Keratinocyte (primary cell): ENCODE results near the gene GGA2. TPM values are rescaled to one million over a fixed set of nuclear protein-coding genes. Genes with fewer than 3 reads are reported as not detected.
A peak's percentile ranks its signal among the peaks of the same experiment; 100 is the strongest.

Experiments
- DNase-seq: peaks from one replicate; pipeline ENCODE4 v3.0.0-alpha.2; 2011; ENCODE audit warnings: low read depth, missing footprints, low spot score
- FAIRE-seq: peaks from 2 replicates; lab custom pipeline; 2011; peaks lifted over from hg19 to GRCh38; lab: Jason Lieb, UNC
- H2AFZ ChIP-seq: 2 replicates; pipeline ENCODE4 v1.6.0; 2012; ENCODE audit warnings: low read length, control low read depth, inconsistent platforms; ENCODE audit not compliant: control insufficient read depth
- H3K27ac ChIP-seq: 2 replicates; pipeline ENCODE4 v1.5.1; 2011; ENCODE audit warnings: low read length; ENCODE audit not compliant: control insufficient read depth, insufficient read depth
- H3K27me3 ChIP-seq: 3 replicates; pipeline ENCODE4 v1.6.0; 2011; ENCODE audit warnings: low read length; ENCODE audit not compliant: control insufficient read depth, insufficient read depth; ENCODE audit errors: extremely low read depth
- H3K36me3 ChIP-seq, 2 experiments: 2 replicates in 1 of 2; 3 replicates in 1 of 2; pipeline ENCODE4 v1.5.1; 2011; ENCODE audit warnings: low read length in 2 of 2, mild to moderate bottlenecking in 1 of 2; ENCODE audit not compliant: control insufficient read depth in 2 of 2, insufficient read depth in 2 of 2; ENCODE audit errors: extremely low read depth in 1 of 2
- H3K4me1 ChIP-seq: 3 replicates; pipeline ENCODE4 v1.5.1; 2011; ENCODE audit warnings: low read length; ENCODE audit not compliant: control insufficient read depth, insufficient read depth; ENCODE audit errors: extremely low read depth
- H3K4me2 ChIP-seq: 3 replicates; pipeline ENCODE4 v1.6.0; 2011; ENCODE audit warnings: low read depth, low read length; ENCODE audit not compliant: control insufficient read depth, insufficient read depth; ENCODE audit errors: extremely low read depth
- H3K4me3 ChIP-seq, 3 experiments: fragments of 200-600 bp in 1 of 3; sonication (generic) in 1 of 3; 2 replicates in 2 of 3; 3 replicates in 1 of 3; pipeline ENCODE4 v1.5.1; 2011 to 2016; ENCODE audit warnings: low read length in 3 of 3, mild to moderate bottlenecking in 3 of 3, control low read depth in 2 of 3, inconsistent platforms in 1 of 3, low read depth in 1 of 3, mixed read lengths in 1 of 3, mixed run types in 1 of 3, moderate library complexity in 1 of 3; ENCODE audit not compliant: control insufficient read depth in 2 of 3, insufficient read depth in 2 of 3; ENCODE audit errors: extremely low read depth in 1 of 3
- H3K79me2 ChIP-seq: 2 replicates; pipeline ENCODE4 v1.6.0; 2012; ENCODE audit warnings: low read length; ENCODE audit not compliant: control insufficient read depth, insufficient read depth
- H3K9ac ChIP-seq: 3 replicates; pipeline ENCODE4 v1.6.0; 2011; ENCODE audit warnings: low read length; ENCODE audit not compliant: control insufficient read depth, insufficient read depth; ENCODE audit errors: extremely low read depth
- H3K9me1 ChIP-seq: 3 replicates; pipeline ENCODE4 v1.6.0; 2011; ENCODE audit warnings: low read length; ENCODE audit not compliant: control insufficient read depth, insufficient read depth; ENCODE audit errors: extremely low read depth
- H3K9me3 ChIP-seq: 2 replicates; pipeline ENCODE4 v1.5.1; 2012; ENCODE audit warnings: low read depth, low read length; ENCODE audit not compliant: control insufficient read depth
- H4K20me1 ChIP-seq: 3 replicates; pipeline ENCODE4 v1.6.0; 2011; ENCODE audit warnings: low read length; ENCODE audit not compliant: control insufficient read depth, insufficient read depth; ENCODE audit errors: extremely low read depth
- EZH2 ChIP-seq: IDR thresholded peaks from one replicate; pipeline ENCODE4 v1.6.1; 2012; ENCODE audit warnings: inconsistent platforms, mild to moderate bottlenecking, low read length, moderate library complexity
- dilution Hi-C: fragments of 300-500 bp; cut with MboI; formaldehyde crosslinking; loops from one replicate; pipeline ENCODE4 v1.7.0; 2020; ENCODE audit warnings: low sequenced_read_pairs; ENCODE audit not compliant: extremely low pct_ligation_motif_present
- polyA plus RNA-seq, 5 experiments: library from polyadenylated mRNA; depleted of rRNA in 3 of 5; stranded (reverse) in 3 of 5; stranded (forward) in 1 of 5; unstranded in 1 of 5; fragments of >200 nt; gene quantifications; 1 replicate in 1 of 5; 2 replicates in 3 of 5; 3 replicates in 1 of 5; pipeline versions ENCODE4 v1.2.1 to v1.2.3, GENCODE V29; 2011 to 2012; ENCODE audit warnings: missing spikeins in 2 of 5, low read depth in 1 of 5, low replicate concordance in 1 of 5
- TF ChIP-seq, protein P1 (sequence below), 3 experiments: IDR thresholded peaks in 1 of 3; conservative IDR thresholded peaks in 1 of 3; optimal IDR thresholded peaks in 1 of 3; 2 replicates in 2 of 3; 3 replicates in 1 of 3; pipeline versions ENCODE3 to v1.5.1; 2011; ENCODE audit warnings: low read length in 3 of 3, mild to moderate bottlenecking in 3 of 3, moderate library complexity in 2 of 3, control low read depth in 1 of 3, inconsistent platforms in 1 of 3; ENCODE audit not compliant: insufficient read depth in 2 of 3; ENCODE audit errors: extremely low read depth in 1 of 3

GGA2 gene
- polyA plus RNA-seq, 1 donor (not counting 4 experiments of a cell fraction or from before 2014, with no cell fraction given), result 54.1 TPM

DNA sequence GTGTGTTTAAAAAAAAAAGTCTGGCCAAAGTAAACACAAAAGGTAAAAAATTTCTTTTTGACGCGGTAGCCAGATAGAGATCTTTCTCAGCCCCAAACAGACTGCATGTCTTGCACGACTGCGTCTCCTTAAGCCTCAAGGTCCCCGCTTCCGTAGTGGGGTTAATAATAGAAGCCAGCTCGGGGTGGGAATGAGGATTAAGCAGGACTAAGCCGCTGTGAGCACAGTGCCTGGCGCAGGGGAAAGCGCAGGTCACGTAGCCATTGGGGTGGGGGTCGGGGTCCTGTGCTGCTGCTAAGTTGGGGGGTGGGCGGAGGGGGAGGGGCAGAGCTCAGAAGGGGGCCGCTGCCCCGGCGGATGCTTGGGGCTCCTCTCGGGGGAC is 521 bp downstream of the GGA2 start:
- peaks cover 6% of the 10 kb centered on the region for H3K4me1 ChIP-seq
- FAIRE-seq, result no peak
- dilution Hi-C loops, result no loop called here
- H2AFZ ChIP-seq, result no peak overlapping the region
- H3K4me2 ChIP-seq, result peak overlapping the region; percentile 98
- H3K9me1 ChIP-seq, result no peaks in the 10 kb centered on the region
- H3K4me3 ChIP-seq, result peak overlapping the region; percentile 49 to 77 (median 74)
- H3K9ac ChIP-seq, result peak overlapping the region; percentile 78
- H3K27ac ChIP-seq, result peak overlapping the region; percentile 62
- no peaks in the 10 kb centered on the region for H3K9me3 ChIP-seq
- H3K79me2 ChIP-seq, result peaks cover 36% of the 10 kb centered on the region
- peaks cover 0 to 1% of the 10 kb centered on the region in 2 experiments for H3K36me3 ChIP-seq
- TF ChIP-seq, protein P1, sequence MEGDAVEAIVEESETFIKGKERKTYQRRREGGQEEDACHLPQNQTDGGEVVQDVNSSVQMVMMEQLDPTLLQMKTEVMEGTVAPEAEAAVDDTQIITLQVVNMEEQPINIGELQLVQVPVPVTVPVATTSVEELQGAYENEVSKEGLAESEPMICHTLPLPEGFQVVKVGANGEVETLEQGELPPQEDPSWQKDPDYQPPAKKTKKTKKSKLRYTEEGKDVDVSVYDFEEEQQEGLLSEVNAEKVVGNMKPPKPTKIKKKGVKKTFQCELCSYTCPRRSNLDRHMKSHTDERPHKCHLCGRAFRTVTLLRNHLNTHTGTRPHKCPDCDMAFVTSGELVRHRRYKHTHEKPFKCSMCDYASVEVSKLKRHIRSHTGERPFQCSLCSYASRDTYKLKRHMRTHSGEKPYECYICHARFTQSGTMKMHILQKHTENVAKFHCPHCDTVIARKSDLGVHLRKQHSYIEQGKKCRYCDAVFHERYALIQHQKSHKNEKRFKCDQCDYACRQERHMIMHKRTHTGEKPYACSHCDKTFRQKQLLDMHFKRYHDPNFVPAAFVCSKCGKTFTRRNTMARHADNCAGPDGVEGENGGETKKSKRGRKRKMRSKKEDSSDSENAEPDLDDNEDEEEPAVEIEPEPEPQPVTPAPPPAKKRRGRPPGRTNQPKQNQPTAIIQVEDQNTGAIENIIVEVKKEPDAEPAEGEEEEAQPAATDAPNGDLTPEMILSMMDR (optimal IDR thresholded peaks at IDR 0.05 in 1 of 3, IDR thresholded peaks at IDR 0.05 in 1 of 3, conservative IDR thresholded peaks at IDR 0.05 in 1 of 3; ENCODE audit: extremely low read depth in 1 of 3, insufficient read depth in 2 of 3, low read length in 3 of 3), result no peak
- no peak for TF ChIP-seq EZH2
- H3K27me3 ChIP-seq, result no peaks in the 10 kb centered on the region
- DNase-seq, result no peak
- H4K20me1 ChIP-seq, result peaks cover 14% of the 10 kb centered on the region

GRCh38 chr16:23509441-23509754 is 896 bp downstream of the GGA2 start:
- H3K9me3 ChIP-seq, result no peaks in the 10 kb centered on the region
- peak overlapping the region; percentile 49 to 77 (median 74) for H3K4me3 ChIP-seq
- peaks cover 15% of the 10 kb centered on the region for H4K20me1 ChIP-seq
- no peaks in the 10 kb centered on the region for H3K27me3 ChIP-seq
- dilution Hi-C loops, result no loop called here
- H3K36me3 ChIP-seq, result peaks cover 0 to 1% of the 10 kb centered on the region in 2 experiments
- H3K9ac ChIP-seq, result peak overlapping the region; percentile 78
- peak overlapping the region; percentile 62 for H3K27ac ChIP-seq
- H3K79me2 ChIP-seq, result peaks cover 36% of the 10 kb centered on the region
- H2AFZ ChIP-seq, result no peak overlapping the region
- DNase-seq (no peak), FAIRE-seq (no peak)
- TF ChIP-seq, protein P1 (optimal IDR thresholded peaks at IDR 0.05 in 1 of 3, IDR thresholded peaks at IDR 0.05 in 1 of 3, conservative IDR thresholded peaks at IDR 0.05 in 1 of 3; ENCODE audit: extremely low read depth in 1 of 3, insufficient read depth in 2 of 3, low read length in 3 of 3), result no peak
- TF ChIP-seq EZH2, result no peak
- H3K4me1 ChIP-seq, result peaks cover 10% of the 10 kb centered on the region
- H3K4me2 ChIP-seq, result peak overlapping the region; percentile 98
- no peaks in the 10 kb centered on the region for H3K9me1 ChIP-seq
